ENCODE data around the gene H1-8.
A peak's percentile ranks its signal among the peaks of the same experiment; 100 is the strongest.

The H1-8 gene

GRCh38 chr3:129556890-129557547, 14.0 kb downstream of the H1-8 start:
- DNase-seq: no peak

GRCh38 chr3:129557548-129557894, 14.5 kb downstream of the H1-8 start:
- no peak for DNase-seq

- no peak for DNase-seq
Measured at GRCh38 chr3:129558081-129558771, 15.3 kb downstream of the H1-8 start.

DNA sequence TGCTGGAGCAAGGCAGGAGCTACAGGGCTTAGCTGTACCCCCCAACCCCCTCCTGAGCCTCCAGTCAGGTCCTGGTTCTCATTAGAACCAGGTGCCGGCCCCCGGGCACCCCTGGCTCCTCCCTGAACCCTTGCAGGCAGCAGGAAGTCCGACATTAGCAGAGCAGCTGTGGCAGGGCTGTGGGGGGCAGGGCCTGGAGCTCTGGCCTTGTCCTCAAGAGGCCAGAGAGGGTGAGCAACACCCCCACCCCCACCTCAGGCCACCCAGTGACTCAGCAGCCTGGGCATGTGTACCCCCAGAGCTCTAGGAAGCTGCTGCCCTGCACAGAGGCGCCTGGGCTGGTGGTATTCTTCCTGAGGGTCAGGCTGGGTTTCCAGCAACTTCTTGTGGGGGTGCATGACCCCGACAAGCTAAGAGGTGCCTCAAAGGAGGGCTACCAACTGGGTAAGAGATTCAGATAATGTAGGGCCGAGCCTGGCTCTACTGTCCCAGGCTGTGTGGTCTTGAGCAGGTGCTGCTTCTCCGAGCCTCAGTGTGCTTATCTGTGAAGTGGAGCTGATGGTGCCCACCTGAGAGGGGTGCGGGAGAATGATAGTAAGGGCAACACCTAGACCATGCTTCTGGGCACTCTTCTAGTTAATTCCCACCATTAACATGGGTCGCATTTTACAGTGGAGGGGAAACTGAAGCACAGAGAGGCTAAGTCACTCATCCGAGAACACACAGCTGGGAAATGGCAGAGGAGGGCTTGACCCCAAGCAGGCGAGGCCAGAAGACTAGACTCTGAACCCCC, 16.0 kb downstream of the H1-8 start:
- no peak for DNase-seq

DNA sequence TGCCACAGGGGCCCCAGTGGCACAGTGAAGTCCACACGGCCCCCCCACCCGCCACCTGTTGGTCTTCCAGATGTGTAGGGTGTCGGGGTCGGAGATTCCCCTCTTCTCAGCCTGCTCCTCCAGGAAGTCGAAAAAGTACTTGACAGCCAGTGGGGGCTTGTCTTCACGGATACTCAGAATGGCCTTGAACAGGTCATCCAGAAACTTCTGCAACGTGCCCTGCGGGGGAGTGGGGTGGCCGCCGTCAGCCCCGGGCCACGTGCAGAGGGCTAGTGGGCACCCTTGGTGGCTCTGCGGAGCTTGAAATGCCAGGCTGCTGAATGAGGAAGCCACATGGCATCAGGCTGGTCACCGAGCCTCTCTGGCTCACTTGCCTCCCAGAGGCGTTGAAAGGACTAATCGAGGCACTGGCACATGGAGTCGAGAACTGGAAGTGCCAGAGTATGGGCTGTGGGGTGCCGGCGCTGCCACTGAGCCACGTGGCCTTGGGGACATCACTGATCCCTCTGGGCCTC, 16.6 kb downstream of the H1-8 start:
- DNase-seq: no peak

DNA sequence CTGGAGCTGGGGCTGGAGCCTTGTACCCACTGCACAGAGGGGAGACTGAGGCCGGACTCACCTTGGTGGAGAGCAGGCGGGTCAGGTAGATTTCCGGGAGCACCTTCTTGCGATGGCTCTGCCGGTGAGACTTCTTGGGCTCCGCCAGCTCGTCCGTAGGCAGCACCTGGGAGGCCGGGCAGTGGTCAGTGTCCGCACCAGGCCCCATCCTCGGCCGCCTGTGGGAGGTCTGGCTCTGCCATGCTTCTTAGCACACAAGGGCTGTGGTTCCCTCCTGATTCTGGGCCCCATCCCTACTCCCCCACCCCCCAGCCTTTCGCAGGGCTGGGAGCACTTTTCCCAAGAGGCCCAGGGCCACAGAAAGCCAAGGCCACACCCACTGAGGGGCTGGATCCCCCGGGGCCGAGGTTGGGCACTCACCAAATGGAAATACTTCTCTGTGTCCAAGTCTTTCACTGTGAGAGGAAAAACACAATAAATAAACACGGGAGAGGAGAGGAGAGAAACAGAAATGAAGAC, 17.4 kb downstream of the H1-8 start:
- no peak for DNase-seq

GRCh38 chr3:129560911-129561594, 18.1 kb downstream of the H1-8 start:
- DNase-seq: peak; percentile 18

- DNase-seq: no peak
Measured at GRCh38 chr3:129561619-129562248, 18.8 kb downstream of the H1-8 start.

DNA sequence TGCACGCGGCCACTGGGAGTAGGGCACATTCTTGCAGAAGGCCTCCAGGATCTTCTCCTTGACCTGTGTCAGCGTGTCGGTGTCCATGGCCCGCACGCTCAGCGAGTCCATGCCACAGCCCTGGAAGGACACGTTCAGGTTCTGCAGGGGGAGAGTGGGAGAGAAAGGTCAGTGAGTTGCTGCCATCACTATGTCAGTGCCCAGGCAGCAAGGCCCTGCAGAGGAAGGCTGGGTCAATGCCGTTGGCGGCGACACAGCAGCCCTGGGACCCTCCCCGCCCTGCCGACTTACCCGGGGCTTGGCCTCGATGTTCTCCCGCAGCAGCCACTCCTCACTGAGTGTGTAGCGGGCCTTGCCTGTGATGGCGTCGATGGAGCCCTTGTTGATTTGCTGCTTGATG, 19.8 kb downstream of the H1-8 start:
- no peak for DNase-seq

GRCh38 chr3:129563332-129563731, 20.4 kb downstream of the H1-8 start:
- DNase-seq: no peak

- DNase-seq: no peak
Measured at GRCh38 chr3:129563850-129564535, 21.0 kb downstream of the H1-8 start.

DNA sequence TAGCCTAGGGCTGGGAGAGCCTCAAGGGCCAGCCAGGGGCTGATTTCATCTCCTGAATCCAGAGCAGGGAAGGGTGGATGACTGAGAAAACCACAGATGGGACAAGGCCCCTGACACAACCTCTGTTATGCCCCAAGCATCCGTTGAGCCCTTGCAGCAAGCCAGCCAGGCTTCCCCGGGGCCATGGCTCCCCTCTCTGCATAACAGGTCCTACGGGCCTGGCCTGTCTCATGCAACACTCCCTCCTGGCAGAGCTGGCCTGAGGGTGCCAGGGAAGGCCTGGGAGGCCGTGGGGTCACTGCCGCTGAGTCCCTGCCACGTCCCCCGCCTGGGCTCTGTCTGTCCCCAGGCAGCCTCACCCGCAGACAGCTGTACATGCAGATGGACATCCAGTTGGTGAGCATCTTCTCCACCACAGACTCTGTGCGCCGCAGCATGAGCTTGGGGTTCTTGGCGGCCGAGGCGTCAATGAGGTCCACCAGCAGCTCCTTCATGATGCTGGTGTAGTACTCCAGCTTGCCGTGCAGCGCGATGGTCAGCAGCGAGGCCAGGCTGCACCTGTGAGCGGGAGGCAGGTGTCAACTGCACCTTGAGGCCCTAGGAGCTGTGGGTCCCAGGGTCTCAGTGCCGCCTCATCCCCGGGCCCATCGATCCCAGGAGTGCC, 22.1 kb downstream of the H1-8 start:
- no peak for DNase-seq

DNA sequence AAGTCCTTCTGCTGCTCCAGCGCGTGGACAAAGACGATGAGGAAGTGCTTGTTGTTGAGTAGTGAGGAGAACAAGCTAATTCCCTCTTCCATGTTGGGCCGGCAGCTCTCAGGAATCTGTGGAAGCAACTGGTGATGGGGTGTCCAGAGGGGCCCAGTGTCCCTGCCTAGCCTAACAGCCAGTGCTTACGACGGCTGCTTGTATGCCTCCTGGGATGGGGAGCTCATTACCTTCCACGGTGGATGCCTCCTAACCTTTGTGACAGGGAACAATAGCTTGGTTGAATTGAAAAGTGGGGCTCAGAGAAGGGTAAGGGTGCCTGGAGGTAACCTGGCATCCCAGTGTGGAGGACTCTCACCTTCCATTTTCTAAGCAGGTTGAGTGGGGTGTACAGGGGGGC, 22.9 kb downstream of the H1-8 start:
- no peak for DNase-seq

DNA sequence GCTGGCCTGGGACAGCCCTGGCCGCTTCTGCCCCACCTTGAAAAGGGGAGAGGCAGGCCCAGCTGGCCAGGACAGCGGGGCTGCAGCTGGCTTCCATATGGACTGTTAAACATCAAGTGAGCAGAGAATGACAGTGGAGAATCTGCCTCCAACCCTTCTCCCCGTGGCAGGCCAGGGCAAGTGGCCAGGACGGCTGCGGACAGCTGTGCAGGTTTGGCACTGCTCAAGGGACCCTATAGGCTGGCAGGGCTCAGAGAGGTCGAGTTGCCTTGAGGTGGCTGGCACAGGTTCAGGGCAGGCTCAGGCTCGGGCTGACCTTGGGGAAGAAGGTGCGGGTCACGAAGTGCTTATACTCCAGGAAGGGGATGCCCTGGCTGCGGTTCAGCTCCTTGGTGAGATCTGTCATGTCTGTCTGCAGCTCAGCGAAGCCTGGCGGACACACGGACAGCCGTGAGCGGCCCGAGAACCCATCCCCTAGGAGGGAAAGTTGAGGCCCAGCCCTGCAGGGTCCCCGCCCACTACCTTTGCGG, 24.3 kb downstream of the H1-8 start:
- no peak for DNase-seq

- no peak for DNase-seq
Measured at GRCh38 chr3:129567939-129568338, 25.0 kb downstream of the H1-8 start.

GRCh38 chr3:129569856-129570255, 26.9 kb downstream of the H1-8 start:
- no peak for DNase-seq

DNA sequence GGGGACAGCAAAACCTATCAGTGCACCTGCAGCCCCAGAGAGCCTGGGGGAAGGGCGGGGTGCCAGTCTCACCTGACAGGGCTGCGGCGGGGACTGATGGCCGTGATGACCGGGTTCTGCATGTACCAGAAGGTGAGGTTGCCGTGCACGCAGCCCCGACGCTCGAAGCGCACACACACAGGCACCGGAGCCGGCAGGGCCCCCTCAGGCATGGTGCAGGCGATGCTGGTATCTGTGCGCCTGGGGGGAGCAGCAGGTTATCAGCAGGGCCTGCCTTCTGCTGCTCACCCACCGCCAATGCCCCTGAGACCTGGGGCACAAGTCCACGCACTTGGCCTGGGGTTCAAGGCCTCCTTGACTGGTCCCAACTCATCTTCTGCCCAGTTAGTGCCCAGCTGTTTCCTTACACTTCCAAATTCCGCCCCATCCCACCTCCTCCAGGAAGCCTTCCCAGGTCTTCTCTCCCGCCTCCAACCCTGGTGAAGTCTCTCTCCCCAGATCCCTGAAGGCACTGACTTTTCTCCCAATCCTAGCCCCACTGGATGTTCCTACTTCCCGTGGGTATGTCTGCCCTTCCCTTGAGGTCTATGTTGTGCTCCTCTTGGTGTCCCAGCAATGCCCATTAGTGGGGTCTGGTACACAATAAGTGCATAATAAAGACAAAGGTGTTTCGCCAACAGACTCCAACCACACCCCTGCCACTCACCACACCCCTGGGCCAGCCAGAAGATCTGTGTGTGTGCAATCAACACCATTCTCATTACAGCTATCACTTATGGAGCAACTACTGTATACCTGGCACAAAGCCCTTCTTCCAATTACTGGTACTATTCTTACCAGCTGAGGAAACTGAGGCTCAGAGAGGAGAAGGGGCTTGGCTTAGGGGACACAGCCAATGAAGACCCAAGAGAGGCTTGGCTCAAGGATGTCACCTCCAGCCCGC, 28.9 kb downstream of the H1-8 start:
- DNase-seq: no peak

DNA sequence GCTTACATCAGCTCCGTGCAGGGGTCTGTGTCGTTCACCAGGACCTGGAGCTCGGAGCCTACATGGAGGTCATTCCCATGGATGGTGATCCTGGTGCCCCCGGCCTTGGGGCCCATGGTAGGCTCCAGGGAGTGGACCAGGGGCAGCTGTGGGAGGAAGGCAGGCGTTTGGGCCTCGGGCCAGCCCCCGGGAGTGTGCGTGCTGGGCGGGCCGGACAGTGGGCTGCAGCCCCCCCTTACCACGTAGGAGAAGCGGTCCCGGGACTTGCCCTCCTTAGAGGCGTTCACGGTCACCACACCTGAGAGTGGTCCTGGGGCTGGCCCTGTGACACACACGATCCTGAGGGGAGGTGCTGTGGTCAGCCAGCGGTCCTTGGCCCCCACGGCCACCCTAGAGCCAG, 29.6 kb downstream of the H1-8 start:
- DNase-seq: no peak

- no peak for DNase-seq
Measured at GRCh38 chr3:129573493-129573892, 30.5 kb downstream of the H1-8 start.

- no peak for DNase-seq
Measured at GRCh38 chr3:129574206-129574605, 31.2 kb downstream of the H1-8 start.

Measured in NCI-H1092 (cell line).